Aorta (tissue), 5 donors: ENCODE results near the gene FOCAD. TPM values are rescaled to one million over a fixed set of nuclear protein-coding genes. Genes with fewer than 3 reads are reported as not detected.
"Not testable (repeated sequence)": the region's sequence is repeated elsewhere in the genome, so short reads cannot be mapped to it uniquely, and the experiment has no call there.

Experiments used
- ATAC-seq: fragments of 200-7000 bp; cut with Tn5 transposase; one replicate; pipeline ENCODE4 v1.9.1; 2022; ENCODE audit warnings: moderate library complexity; ENCODE audit not compliant: low FRiP score
- DNase-seq, 2 donors: peaks; one replicate each; pipeline ENCODE4 v3.0.0-alpha.2; 2020
- H3K27ac ChIP-seq, 2 donors: one replicate each; pipeline ENCODE4 v1.5.1; 2013; ENCODE audit warnings: low read length in 2 of 2, mild to moderate bottlenecking in 2 of 2, moderate library complexity in 2 of 2, control low read depth in 1 of 2, inconsistent platforms in 1 of 2, low read depth in 1 of 2
- H3K27me3 ChIP-seq, 2 donors: one replicate each; pipeline ENCODE4 v1.6.1; 2013; ENCODE audit warnings: control low read depth in 1 of 2, low read length in 1 of 2, mild to moderate bottlenecking in 1 of 2, moderate library complexity in 1 of 2; ENCODE audit not compliant: insufficient read depth in 2 of 2, control insufficient read depth in 1 of 2
- H3K36me3 ChIP-seq, 2 donors: one replicate each; pipeline ENCODE4 v1.6.1; 2013; ENCODE audit warnings: control low read depth in 1 of 2, low read length in 1 of 2, mild to moderate bottlenecking in 1 of 2; ENCODE audit not compliant: insufficient read depth in 2 of 2, control insufficient read depth in 1 of 2
- H3K4me1 ChIP-seq, 2 donors: one replicate each; pipeline ENCODE4 v1.6.1; 2013; ENCODE audit warnings: low read length in 2 of 2, control low read depth in 1 of 2, mild to moderate bottlenecking in 1 of 2, moderate library complexity in 1 of 2; ENCODE audit not compliant: insufficient read depth in 2 of 2, control insufficient read depth in 1 of 2
- H3K4me3 ChIP-seq, 2 donors: one replicate each; pipeline ENCODE4 v1.5.1; 2013; ENCODE audit warnings: low read length in 2 of 2, control low read depth in 1 of 2, mild to moderate bottlenecking in 1 of 2
- H3K9me3 ChIP-seq: one replicate; pipeline ENCODE4 v1.6.1; 2013; ENCODE audit warnings: mild to moderate bottlenecking, low read length; ENCODE audit not compliant: control insufficient read depth
- WGBS, 2 donors: extraction: QIAGEN DNeasy Blood & Tissue Kit; methylation state at CpG; one replicate each; pipeline ENCODE4 v1.1.7; 2013; 5-methylcytosine and 5-hydroxymethylcytosine counted together
- intact Hi-C, 2 donors: fragments of 100-400 bp; cut with DNase I; formaldehyde crosslinking; loops; one replicate each; pipeline versions ENCODE4 v1.14.2 to v1.15.0; 2022
- polyA plus RNA-seq, 2 donors: library from polyadenylated mRNA; stranded (reverse); fragments of 200-250 nt; gene quantifications; one replicate each; pipeline ENCODE4 v1.2.3, GENCODE V29; 2013
- total RNA-seq, 2 donors: library from RNA; stranded (reverse); fragmentation: NEBNext Ultra II Directional; extraction: Animal tissue kit (Norgen Biotek cat#: 25700); gene quantifications; one replicate each; pipeline ENCODE4 v1.2.1, GENCODE V29; 2021
- donor health status: healthy with polysubstance abuse.
- donor health status: Bipolar disorder and iron deficiency.
- donor health status: DM: no; HTN: no; CAD: no.
- donor health status: DM: no; HTN: no; CAD: no.
- donor health status: DM: yes; HTN: yes; CAD: no.

FOCAD gene
- total and polyA plus RNA-seq, 4 donors = 7.3 to 30.4 (median 17.2) TPM

DNA sequence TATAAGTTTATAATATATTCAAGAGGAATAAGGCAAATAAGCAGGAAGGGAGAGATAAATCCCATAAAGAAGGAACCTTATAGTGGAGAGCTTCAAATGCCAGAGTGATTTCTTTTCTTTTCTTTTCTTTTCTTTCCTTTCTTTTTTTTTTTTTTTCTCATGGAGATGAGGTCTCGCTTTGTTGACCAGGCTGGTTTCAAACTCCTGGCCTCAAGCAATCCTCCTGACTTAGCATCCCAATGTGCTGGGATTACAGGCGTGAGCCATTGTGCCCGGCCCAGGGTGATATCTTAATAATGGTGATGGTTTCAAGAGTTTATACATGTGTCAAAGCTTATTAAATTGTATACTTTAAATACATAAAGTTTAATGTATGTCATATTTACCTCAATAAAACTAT is 19.6 kb upstream of the FOCAD start:
- no peak for ATAC-seq
- 83 to 92% methylated on average over 3 of the region's 3 CpGs for WGBS, 2 donors
- H3K36me3 ChIP-seq = no peaks in the 10 kb centered on the region
- intact Hi-C loops = no loop called here
- H3K9me3 ChIP-seq = no peaks in the 10 kb centered on the region
- H3K27me3 ChIP-seq = no peaks in the 10 kb centered on the region
- DNase-seq = no peak
- no peak overlapping the region for H3K27ac ChIP-seq
- no peaks in the 10 kb centered on the region for H3K4me1 ChIP-seq
- H3K4me3 ChIP-seq = no peak overlapping the region

DNA sequence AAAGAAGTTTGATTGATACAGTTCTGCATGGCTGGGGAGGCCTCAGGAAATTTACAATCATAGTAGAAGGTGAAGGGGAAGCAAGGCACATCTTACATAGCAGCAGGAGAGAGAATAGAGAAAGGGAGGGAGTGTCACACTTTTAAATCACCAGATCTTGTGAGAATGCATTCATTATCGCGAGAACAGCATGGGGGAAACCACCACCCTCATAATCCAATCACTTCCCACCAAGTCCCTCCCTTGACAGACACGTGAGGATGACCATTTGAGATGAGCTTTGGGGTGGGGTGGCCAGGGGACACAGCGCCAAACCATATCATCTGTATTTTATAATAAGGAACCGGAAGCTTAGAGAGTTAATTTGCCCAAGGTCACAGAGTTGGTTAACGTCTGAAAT is 13.7 kb upstream of the FOCAD start:
- WGBS, 2 donors = 73 to 84% methylated on average over 6 of the region's 6 CpGs
- no peak for ATAC-seq
- intact Hi-C loops = no loop called here

DNA sequence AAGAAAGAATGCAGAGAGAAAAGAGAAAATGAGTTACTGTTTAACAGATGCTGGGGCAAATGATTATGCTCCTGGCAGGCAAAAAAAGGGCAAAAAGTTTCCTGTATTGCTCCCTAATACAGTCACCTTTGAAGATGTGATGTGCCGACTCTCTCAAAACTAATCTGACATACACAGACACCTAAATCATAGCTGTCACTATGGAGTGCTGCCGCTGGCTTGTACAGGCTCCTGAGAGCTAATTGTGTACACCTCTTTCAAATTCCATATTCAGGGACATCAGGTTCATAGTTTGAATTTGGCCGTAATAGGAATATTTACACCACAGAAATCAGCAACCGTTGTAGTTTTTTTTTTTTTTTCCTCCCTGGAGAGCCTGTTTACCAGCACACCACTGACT is 12.4 kb upstream of the FOCAD start:
- 80 to 93% methylated on average over 4 of the region's 4 CpGs for WGBS, 2 donors
- H3K4me3 ChIP-seq = no peak overlapping the region
- DNase-seq = no peak
- H3K9me3 ChIP-seq = no peaks in the 10 kb centered on the region
- ATAC-seq = no peak
- H3K27ac ChIP-seq = no peak overlapping the region
- intact Hi-C loops = no loop called here
- H3K4me1 ChIP-seq = no peaks in the 10 kb centered on the region
- H3K27me3 ChIP-seq = no peaks in the 10 kb centered on the region
- H3K36me3 ChIP-seq = no peaks in the 10 kb centered on the region

More for the DNA sequence above, 13.7 kb upstream of the FOCAD start:
- DNase-seq = no peak
- H3K27ac ChIP-seq = no peak overlapping the region
- no peaks in the 10 kb centered on the region for H3K4me1 ChIP-seq
- H3K4me3 ChIP-seq = no peak overlapping the region
- no peaks in the 10 kb centered on the region for H3K27me3 ChIP-seq
- no peaks in the 10 kb centered on the region for H3K9me3 ChIP-seq
- H3K36me3 ChIP-seq = no peaks in the 10 kb centered on the region

DNA sequence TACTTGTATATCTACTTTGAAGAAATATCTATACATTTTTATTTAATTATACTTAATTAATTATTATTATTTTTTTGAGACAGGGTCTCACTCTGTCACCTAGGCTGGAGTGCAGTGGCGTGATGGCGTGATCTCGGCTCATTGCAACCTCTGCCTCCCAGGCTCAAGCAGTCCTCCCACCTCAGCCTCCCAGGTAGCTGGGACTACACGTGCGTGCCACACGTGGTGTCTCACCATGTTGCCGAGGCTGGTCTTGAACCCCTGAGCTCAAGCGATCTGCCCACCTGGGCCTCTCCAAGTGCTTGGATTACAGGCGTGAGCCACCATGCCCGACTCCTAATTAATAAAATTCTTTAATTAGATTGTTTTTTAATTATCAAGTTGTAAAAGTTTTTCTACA is 10.5 kb upstream of the FOCAD start:
- H3K36me3 ChIP-seq, H3K27me3 ChIP-seq, H3K4me1 ChIP-seq, H3K27ac ChIP-seq, ATAC-seq, intact Hi-C loops, DNase-seq, H3K9me3 ChIP-seq, H3K4me3 ChIP-seq: not testable (repeated sequence)
- 97% methylated on average over 10 of the region's 10 CpGs for whole genome bisulfite sequencing, 2 donors

DNA sequence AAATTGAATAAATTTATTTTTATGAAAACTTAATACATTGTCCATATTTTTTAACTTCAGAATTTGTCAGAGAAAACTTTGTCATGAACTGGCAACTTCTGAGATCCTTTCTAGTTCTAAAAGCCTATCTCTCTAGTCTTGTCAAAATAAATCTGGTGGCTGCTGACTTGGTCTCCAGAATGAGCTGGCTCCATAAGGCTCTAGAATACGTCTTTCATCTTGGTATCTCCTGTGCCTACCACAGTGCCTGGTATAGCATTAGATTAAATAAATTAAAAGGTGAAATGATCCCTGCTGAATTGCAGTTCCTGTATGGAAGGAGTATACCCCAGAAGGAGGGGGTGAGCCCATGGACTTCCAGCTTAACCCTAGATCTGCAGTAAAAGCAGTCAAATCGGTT is 2.6 kb upstream of the FOCAD start:
- ATAC-seq = no peak
- no peaks in the 10 kb centered on the region for H3K9me3 ChIP-seq
- H3K27ac ChIP-seq = no peak overlapping the region
- peaks cover 0 to 3% of the 10 kb centered on the region in 2 donors for H3K4me1 ChIP-seq
- H3K36me3 ChIP-seq = no peaks in the 10 kb centered on the region
- intact Hi-C loops = loop anchor here in 1 of 2 donors (5.0 kb wide), 1 partner anchor 59 kb away; the partner anchor contains the start of gene MLLT3
- H3K27me3 ChIP-seq = no peaks in the 10 kb centered on the region
- no peak for DNase-seq
- H3K4me3 ChIP-seq = no peak overlapping the region
- WGBS, 2 donors = 89 to 92% methylated on average over 2 of the region's 2 CpGs

DNA sequence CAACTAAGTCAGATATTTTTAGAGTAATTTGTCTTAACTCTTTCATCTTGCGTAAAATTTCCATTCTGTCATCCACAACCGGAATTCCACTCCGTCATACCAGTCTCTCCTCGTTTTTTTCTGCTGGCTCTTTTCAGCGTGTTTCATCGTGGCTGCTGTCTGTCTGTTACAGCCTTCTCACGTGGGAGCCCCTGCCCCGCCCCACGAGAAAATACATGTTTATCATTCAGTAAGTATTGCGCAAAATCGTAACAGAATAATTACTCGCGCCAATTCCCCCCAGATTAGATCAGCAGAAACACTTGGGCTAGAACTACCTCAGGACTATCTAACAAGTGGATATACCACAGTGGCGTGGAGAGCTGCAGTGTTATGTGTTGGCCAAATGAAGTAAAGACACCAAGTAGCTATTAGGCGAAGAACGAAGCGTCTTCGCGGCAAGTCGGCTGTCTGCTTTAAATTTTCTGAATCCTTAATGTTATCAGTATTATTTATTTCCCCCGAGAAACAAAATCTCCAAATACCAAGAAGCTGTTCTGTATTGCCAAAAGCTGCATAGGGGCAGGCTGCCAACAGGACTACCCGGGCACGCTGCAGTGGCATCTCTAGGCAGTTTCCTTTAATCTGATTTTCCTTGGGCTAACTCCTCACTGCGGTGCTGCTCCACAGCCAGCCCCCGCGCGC is 566 bp upstream of the FOCAD start:
- Histone ChIP-seq H3K27ac (peak overlapping the region; percentile 20 to 44), H3K9me3 (no peaks in the 10 kb centered on the region), H3K4me3 (peak overlapping the region; percentile 59 to 74), H3K27me3 (no peaks in the 10 kb centered on the region), H3K36me3 (no peaks in the 10 kb centered on the region), H3K4me1 (peaks cover 0 to 3% of the 10 kb centered on the region in 2 donors)
- peak; percentile 61 for ATAC-seq
- peak; percentile 68 to 79 for DNase-seq
- WGBS, 2 donors = 1% methylated on average over 27 of the region's 27 CpGs
- intact Hi-C loops = loop anchor here (2.0 to 5.0 kb wide), 2 partner anchors 61 kb away; partner anchors contain the start of gene MLLT3 (in 2 of the 2)

DNA sequence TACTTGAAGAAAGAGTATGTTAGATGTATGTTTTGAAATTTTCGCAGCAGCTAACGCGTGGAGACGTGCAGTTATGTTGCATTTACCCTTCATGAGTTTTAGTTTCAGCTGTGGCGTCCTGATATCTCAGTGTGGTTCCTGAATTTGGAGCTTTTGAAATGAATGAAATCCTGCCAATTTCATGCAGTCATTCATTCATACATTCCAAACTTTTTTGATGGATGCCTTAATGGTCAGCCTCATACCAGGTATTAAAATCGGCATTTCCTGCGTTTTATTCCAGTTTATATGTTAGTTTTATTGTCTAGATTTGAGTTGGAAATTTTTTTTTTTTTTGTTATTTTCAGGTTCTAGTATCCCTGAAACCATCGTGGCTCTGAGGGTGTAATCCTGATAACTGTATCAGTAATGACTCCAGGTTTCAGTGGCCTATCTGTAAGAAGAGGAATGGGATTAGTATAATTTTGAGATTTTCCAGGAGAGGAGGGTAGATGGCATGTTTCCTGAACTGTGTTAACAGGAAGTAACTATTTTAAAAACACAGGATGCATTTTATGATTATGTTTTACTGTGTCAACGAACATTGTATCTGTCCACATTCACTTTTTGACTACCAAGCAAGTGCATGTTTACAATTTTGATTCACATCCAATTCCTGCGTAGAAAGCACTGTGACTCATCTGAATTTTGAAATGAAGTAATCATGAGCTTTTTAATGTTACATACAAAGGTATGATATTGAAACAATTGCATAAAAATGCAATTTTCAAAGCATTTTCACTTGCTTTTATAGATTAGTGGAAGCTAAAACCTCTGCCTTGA is 1.0 kb downstream of the FOCAD start:
- Histone ChIP-seq H3K4me3 (peak overlapping the region; percentile 65 to 81), H3K27ac (peak overlapping the region; percentile 83), H3K4me1 (peaks cover 0 to 3% of the 10 kb centered on the region in 2 donors), H3K27me3 (no peaks in the 10 kb centered on the region), H3K9me3 (no peaks in the 10 kb centered on the region), H3K36me3 (no peaks in the 10 kb centered on the region)
- ATAC-seq (no peak), DNase-seq (no peak)
- WGBS, 2 donors = 0 to 1% methylated on average over 10 of the region's 10 CpGs
- intact Hi-C loops = loop anchor here (2.0 to 5.0 kb wide), 2 partner anchors 62 to 63 kb away; partner anchors contain the start of gene MLLT3 (in 2 of the 2)

DNA sequence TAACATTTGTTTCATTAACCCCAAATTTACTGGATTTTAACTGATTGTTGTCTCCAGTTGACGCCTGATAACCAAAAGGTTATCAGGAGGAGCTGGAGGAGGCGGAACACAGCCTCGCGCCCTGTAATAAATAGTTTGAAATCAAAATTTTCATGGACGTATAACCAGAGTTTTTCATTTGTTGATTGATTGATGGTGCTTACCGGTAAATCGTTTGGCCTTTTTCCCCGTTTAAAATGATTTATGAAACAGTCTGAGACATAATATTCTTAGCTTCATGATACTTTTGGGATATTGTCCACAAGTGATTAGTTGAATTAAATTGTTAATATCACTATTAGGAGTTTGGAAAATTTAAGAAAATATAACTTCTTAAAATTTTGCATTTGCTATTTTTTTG is 1.7 kb downstream of the FOCAD start:
- DNase-seq (no peak), ATAC-seq (no peak)
- no peak overlapping the region for H3K27ac ChIP-seq
- H3K9me3 ChIP-seq = no peaks in the 10 kb centered on the region
- no peaks in the 10 kb centered on the region for H3K27me3 ChIP-seq
- no peaks in the 10 kb centered on the region for H3K36me3 ChIP-seq
- WGBS, 2 donors = 73 to 74% methylated on average over 8 of the region's 8 CpGs
- peaks cover 0 to 3% of the 10 kb centered on the region in 2 donors for H3K4me1 ChIP-seq
- intact Hi-C loops = loop anchor here in 1 of 2 donors (2.0 kb wide), 1 partner anchor 63 kb away; the partner anchor contains the start of gene MLLT3
- no peak overlapping the region for H3K4me3 ChIP-seq
